K562 (cell line): ENCODE results near the gene SLC26A11. TPM values are rescaled to one million over a fixed set of nuclear protein-coding genes. Genes with fewer than 3 reads are reported as not detected.

Experiments used
- BRCA1 ChIP-seq, 2 experiments: fragments of 450-650 bp in 1 of 2; sonication (generic) in 1 of 2; formaldehyde crosslinking in 1 of 2; IDR thresholded peaks; 2 replicates each; pipeline versions ENCODE4 v1.5.0 to v1.6.1; 2017 to 2020; ENCODE audit warnings: mild to moderate bottlenecking in 1 of 2, missing genetic modification reagents in 1 of 2
- CREB1 ChIP-seq, 2 experiments: sonication (generic) in 1 of 2; formaldehyde crosslinking in 1 of 2; IDR thresholded peaks; 2 replicates each; pipeline versions ENCODE4 v1.6.1 to v1.8.0; 2012 to 2022; ENCODE audit warnings: inconsistent platforms in 1 of 2, mild to moderate bottlenecking in 1 of 2, missing genetic modification reagents in 1 of 2, moderate library complexity in 1 of 2
- ELF1 ChIP-seq: fragments of 200-800 bp; sonication (Bioruptor generic); IDR thresholded peaks from 2 replicates; pipeline ENCODE4 v1.6.1; 2016; ENCODE audit warnings: missing genetic modification characterization, missing compliant biosample characterization
- KAT2B ChIP-seq: IDR thresholded peaks from one replicate; pipeline ENCODE4 v1.6.1; 2012; ENCODE audit warnings: low read depth, mild to moderate bottlenecking, control low read depth, inconsistent platforms, low read length, moderate library complexity
- KLF16 ChIP-seq: IDR thresholded peaks from 2 replicates; pipeline ENCODE4 v1.6.1; 2016; ENCODE audit warnings: antibody characterized with exemption
- MTF1 ChIP-seq: fragments of 250-450 bp; sonication (Bioruptor Pico); IDR thresholded peaks from 2 replicates; pipeline ENCODE4 v1.9.0; 2021; ENCODE audit warnings: moderate library complexity, mild to moderate bottlenecking, inconsistent platforms, borderline replicate concordance
- NR4A1 ChIP-seq, 2 experiments: fragments of 250-450 bp in 1 of 2; fragments of 450-650 bp in 1 of 2; sonication (Bioruptor Pico) in 1 of 2; IDR thresholded peaks; 2 replicates each; pipeline versions ENCODE4 v1.4.0 to v1.6.1; 2016 to 2020; ENCODE audit warnings: mild to moderate bottlenecking in 2 of 2, missing compliant biosample characterization in 1 of 2, missing genetic modification characterization in 1 of 2, moderate library complexity in 1 of 2
- SMAD3 ChIP-seq: fragments of 450-650 bp; formaldehyde crosslinking; conservative IDR thresholded peaks from 2 replicates; pipeline ENCODE4 v1.4.0; 2020; ENCODE audit warnings: mild to moderate bottlenecking
- SMARCB1 ChIP-seq: IDR thresholded peaks from 2 replicates; pipeline ENCODE4 v1.6.1; 2011; ENCODE audit warnings: improper control_type of control experiment, low read depth; ENCODE audit not compliant: insufficient read length
- TCFL5 ChIP-seq: fragments of 250-450 bp; sonication (Bioruptor Pico); conservative IDR thresholded peaks from 2 replicates; pipeline ENCODE4 v1.6.1; 2021; ENCODE audit warnings: mild to moderate bottlenecking, moderate library complexity, matching md5 sums
- U2AF1 ChIP-seq: fragments of 200-400 bp; formaldehyde crosslinking; optimal IDR thresholded peaks from 2 replicates; pipeline ENCODE3; 2017; ENCODE audit warnings: mild to moderate bottlenecking, low read depth, low read length, moderate library complexity
- ZBTB12 ChIP-seq: fragments of 250-450 bp; sonication (Bioruptor Pico); IDR thresholded peaks from 2 replicates; pipeline ENCODE4 v1.4.0; 2020
- ZC3H11A ChIP-seq: IDR thresholded peaks from 2 replicates; pipeline ENCODE4 v1.6.1; 2012; ENCODE audit warnings: low read depth, low read length, improper control_type of control experiment
- ZNF3 ChIP-seq: fragments of 250-450 bp; sonication (Bioruptor Pico); IDR thresholded peaks from 2 replicates; pipeline ENCODE4 v1.5.0; 2021; ENCODE audit warnings: mild to moderate bottlenecking, moderate library complexity
- ZNF311 ChIP-seq: fragments of 250-450 bp; sonication (Bioruptor Pico); IDR thresholded peaks from 2 replicates; pipeline ENCODE4 v1.4.0; 2020; ENCODE audit warnings: mild to moderate bottlenecking, moderate library complexity
- ZNF408 ChIP-seq: fragments of 250-450 bp; sonication (Bioruptor Pico); IDR thresholded peaks from 2 replicates; pipeline ENCODE4 v1.4.0; 2020; ENCODE audit warnings: low read depth, mild to moderate bottlenecking, moderate library complexity
- polyA plus RNA-seq, 8 experiments: library from polyadenylated mRNA; depleted of rRNA in 4 of 8; stranded (reverse) in 5 of 8; unstranded in 3 of 8; fragments of >200 nt; fragmentation: Nextera tagmentation in 2 of 8; fragmentation: Illumina TruSeq in 1 of 8; extraction: Ambion mirVana in 2 of 8; extraction: Trizol in 1 of 8; gene quantifications; 2 replicates each; pipeline versions ENCODE4 v1.2.1 to v1.2.3, GENCODE V29; 2011 to 2014; ENCODE audit warnings: inconsistent platforms in 1 of 8, missing spikeins in 1 of 8
- total RNA-seq, 7 experiments: library from RNA; depleted of rRNA in 6 of 7; stranded (reverse); fragments of >200 nt in 6 of 7; fragmentation: Illumina TruSeq in 2 of 7; extraction: Trizol in 2 of 7; gene quantifications; 2 replicates each; pipeline versions ENCODE4 v1.2.1 to v1.2.3, GENCODE V29; 2011 to 2021; ENCODE audit warnings: low replicate concordance in 1 of 7
- TF ChIP-seq, protein P1 (sequence below): fragments of 450-650 bp; IDR thresholded peaks from 2 replicates; pipeline ENCODE4 v1.6.1; 2016; ENCODE audit warnings: antibody characterized with exemption
- TF ChIP-seq, protein P2 (sequence below): fragments of 250-450 bp; sonication (Bioruptor Pico); IDR thresholded peaks from 2 replicates; pipeline ENCODE4 v1.4.0; 2020; ENCODE audit warnings: mild to moderate bottlenecking, moderate library complexity
- TF ChIP-seq, protein P3 (sequence below): fragments of 450-650 bp; formaldehyde crosslinking; IDR thresholded peaks from 2 replicates; pipeline ENCODE4 v1.4.0; 2022; ENCODE audit warnings: mild to moderate bottlenecking, moderate library complexity
- TF ChIP-seq, protein P4 (sequence below), 2 experiments: fragments of 150-350 bp in 1 of 2; IDR thresholded peaks; 2 replicates each; pipeline ENCODE4 v1.6.1; 2012 to 2016; ENCODE audit warnings: low read depth in 2 of 2, low read length in 2 of 2, mild to moderate bottlenecking in 1 of 2, moderate library complexity in 1 of 2

The SLC26A11 gene
- total and polyA plus RNA-seq, 9 of the 15 experiments (the other 6 are each of a cell fraction or from before 2014, with no cell fraction given): 0.06 to 3.1 (median 1.2) TPM; not detected in 1

GRCh38 chr17:80284631-80285030, 64.4 kb downstream of the SLC26A11 start (continued):
- TF ChIP-seq, protein P1, sequence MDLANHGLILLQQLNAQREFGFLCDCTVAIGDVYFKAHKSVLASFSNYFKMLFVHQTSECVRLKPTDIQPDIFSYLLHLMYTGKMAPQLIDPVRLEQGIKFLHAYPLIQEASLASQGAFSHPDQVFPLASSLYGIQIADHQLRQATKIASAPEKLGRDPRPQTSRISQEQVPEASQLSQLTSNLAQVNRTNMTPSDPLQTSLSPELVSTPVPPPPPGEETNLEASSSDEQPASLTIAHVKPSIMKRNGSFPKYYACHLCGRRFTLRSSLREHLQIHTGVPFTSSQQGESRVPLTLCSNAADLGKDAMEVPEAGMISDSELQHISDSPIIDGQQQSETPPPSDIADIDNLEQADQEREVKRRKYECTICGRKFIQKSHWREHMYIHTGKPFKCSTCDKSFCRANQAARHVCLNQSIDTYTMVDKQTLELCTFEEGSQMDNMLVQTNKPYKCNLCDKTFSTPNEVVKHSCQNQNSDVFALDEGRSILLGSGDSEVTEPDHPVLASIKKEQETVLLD: no peak
- TF ChIP-seq, protein P2, sequence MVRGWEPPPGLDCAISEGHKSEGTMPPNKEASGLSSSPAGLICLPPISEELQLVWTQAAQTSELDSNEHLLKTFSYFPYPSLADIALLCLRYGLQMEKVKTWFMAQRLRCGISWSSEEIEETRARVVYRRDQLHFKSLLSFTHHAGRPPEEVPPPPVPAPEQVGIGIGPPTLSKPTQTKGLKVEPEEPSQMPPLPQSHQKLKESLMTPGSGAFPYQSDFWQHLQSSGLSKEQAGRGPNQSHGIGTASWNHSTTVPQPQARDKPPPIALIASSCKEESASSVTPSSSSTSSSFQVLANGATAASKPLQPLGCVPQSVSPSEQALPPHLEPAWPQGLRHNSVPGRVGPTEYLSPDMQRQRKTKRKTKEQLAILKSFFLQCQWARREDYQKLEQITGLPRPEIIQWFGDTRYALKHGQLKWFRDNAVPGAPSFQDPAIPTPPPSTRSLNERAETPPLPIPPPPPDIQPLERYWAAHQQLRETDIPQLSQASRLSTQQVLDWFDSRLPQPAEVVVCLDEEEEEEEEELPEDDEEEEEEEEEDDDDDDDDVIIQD (CRISPR knock-in tag): no peak
- TF ChIP-seq TCFL5 (CRISPR knock-in tag): no peak
- TF ChIP-seq, protein P3, sequence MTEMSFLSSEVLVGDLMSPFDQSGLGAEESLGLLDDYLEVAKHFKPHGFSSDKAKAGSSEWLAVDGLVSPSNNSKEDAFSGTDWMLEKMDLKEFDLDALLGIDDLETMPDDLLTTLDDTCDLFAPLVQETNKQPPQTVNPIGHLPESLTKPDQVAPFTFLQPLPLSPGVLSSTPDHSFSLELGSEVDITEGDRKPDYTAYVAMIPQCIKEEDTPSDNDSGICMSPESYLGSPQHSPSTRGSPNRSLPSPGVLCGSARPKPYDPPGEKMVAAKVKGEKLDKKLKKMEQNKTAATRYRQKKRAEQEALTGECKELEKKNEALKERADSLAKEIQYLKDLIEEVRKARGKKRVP (CRISPR knock-in tag): no peak
- no peak for TF ChIP-seq U2AF1
- no peak for TF ChIP-seq NR4A1 (CRISPR knock-in tag; IDR thresholded peaks at IDR 0.05)
- no peak for TF ChIP-seq NR4A1 (tag; IDR thresholded peaks at IDR 0.05)
- no peak for TF ChIP-seq SMARCB1
- TF ChIP-seq ZC3H11A: no peak
- TF ChIP-seq ELF1 (tag): no peak
- TF ChIP-seq ZBTB12: no peak
- TF ChIP-seq, protein P4, sequence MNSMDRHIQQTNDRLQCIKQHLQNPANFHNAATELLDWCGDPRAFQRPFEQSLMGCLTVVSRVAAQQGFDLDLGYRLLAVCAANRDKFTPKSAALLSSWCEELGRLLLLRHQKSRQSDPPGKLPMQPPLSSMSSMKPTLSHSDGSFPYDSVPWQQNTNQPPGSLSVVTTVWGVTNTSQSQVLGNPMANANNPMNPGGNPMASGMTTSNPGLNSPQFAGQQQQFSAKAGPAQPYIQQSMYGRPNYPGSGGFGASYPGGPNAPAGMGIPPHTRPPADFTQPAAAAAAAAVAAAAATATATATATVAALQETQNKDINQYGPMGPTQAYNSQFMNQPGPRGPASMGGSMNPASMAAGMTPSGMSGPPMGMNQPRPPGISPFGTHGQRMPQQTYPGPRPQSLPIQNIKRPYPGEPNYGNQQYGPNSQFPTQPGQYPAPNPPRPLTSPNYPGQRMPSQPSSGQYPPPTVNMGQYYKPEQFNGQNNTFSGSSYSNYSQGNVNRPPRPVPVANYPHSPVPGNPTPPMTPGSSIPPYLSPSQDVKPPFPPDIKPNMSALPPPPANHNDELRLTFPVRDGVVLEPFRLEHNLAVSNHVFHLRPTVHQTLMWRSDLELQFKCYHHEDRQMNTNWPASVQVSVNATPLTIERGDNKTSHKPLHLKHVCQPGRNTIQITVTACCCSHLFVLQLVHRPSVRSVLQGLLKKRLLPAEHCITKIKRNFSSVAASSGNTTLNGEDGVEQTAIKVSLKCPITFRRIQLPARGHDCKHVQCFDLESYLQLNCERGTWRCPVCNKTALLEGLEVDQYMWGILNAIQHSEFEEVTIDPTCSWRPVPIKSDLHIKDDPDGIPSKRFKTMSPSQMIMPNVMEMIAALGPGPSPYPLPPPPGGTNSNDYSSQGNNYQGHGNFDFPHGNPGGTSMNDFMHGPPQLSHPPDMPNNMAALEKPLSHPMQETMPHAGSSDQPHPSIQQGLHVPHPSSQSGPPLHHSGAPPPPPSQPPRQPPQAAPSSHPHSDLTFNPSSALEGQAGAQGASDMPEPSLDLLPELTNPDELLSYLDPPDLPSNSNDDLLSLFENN (IDR thresholded peaks at IDR 0.05; ENCODE audit: low read depth in 2 of 2, low read length in 2 of 2): 0 out of 4 replicates have a peak, but pooled peaks of 1 of the 2 experiments have one; percentile 25
- peak; percentile 46 for TF ChIP-seq KLF16
- TF ChIP-seq MTF1: no peak
- no peak for TF ChIP-seq ZNF311
- TF ChIP-seq KAT2B: no peak
- no peak for TF ChIP-seq ZNF3 (CRISPR knock-in tag)
- TF ChIP-seq BRCA1 (IDR thresholded peaks at IDR 0.05): no peak
- no peak for TF ChIP-seq BRCA1 (CRISPR knock-in tag; IDR thresholded peaks at IDR 0.05)
- TF ChIP-seq ZNF408 (CRISPR knock-in tag): no peak
- TF ChIP-seq SMAD3: no peak
- TF ChIP-seq CREB1 (IDR thresholded peaks at IDR 0.05): no peak
- 0 out of 2 replicates have a peak, but pooled peaks have one; percentile 18 for TF ChIP-seq CREB1 (CRISPR knock-in tag; IDR thresholded peaks at IDR 0.05)
